GM10266 (cell line): Measurements from ENCODE around the gene SLC9A4.

Experiments
- DNase-seq: peaks from one replicate; pipeline ENCODE4 v3.0.0; 2012; ENCODE audit errors: extremely low spot score
- CTCF ChIP-seq: IDR thresholded peaks from 2 replicates; pipeline ENCODE4 v1.5.1; 2012; ENCODE audit warnings: mild to moderate bottlenecking, low read depth; ENCODE audit not compliant: control insufficient read depth, insufficient read depth; ENCODE audit errors: missing control alignments

The SLC9A4 gene

GRCh38 chr2:102540882-102541281, 67.9 kb downstream of the SLC9A4 start:
- no peak for TF ChIP-seq CTCF
- DNase-seq: no peak

- DNase-seq: no peak
- no peak for TF ChIP-seq CTCF
Measured at GRCh38 chr2:102544182-102544581, 71.2 kb downstream of the SLC9A4 start.

- no peak for TF ChIP-seq CTCF
- no peak for DNase-seq
Measured at GRCh38 chr2:102547462-102547861, 74.4 kb downstream of the SLC9A4 start.

GRCh38 chr2:102549027-102549426, 76.0 kb downstream of the SLC9A4 start:
- no peak for TF ChIP-seq CTCF
- DNase-seq: no peak

- no peak for TF ChIP-seq CTCF
- DNase-seq: no peak
Measured at GRCh38 chr2:102550151-102550550, 77.1 kb downstream of the SLC9A4 start.

GRCh38 chr2:102551329-102552096, 78.5 kb downstream of the SLC9A4 start:
- no peak for DNase-seq
- TF ChIP-seq CTCF: no peak

- TF ChIP-seq CTCF: no peak
Measured at GRCh38 chr2:102553601-102554000, 80.6 kb downstream of the SLC9A4 start.

More at GRCh38 chr2:102553601-102554000, 80.6 kb downstream of the SLC9A4 start:
- DNase-seq: no peak
